ENCODE data around the gene UBR1. TPM values are rescaled to one million over a fixed set of nuclear protein-coding genes. Genes with fewer than 3 reads are reported as not detected.
A peak's percentile ranks its signal among the peaks of the same experiment; 100 is the strongest.

The UBR1 gene
- total RNA-seq, 2 experiments from 2014 or later = 42.6 to 45.9 TPM

GRCh38 chr15:43094416-43095030, 11.3 kb downstream of the UBR1 start:
- Mint-ChIP-seq H3K36me3 (ENCODE audit: low read depth) (peaks cover 61% of the 10 kb centered on the region), H3K4me3 (no peak overlapping the region), H3K27me3 (no peaks in the 10 kb centered on the region), H3K4me1 (ENCODE audit: low read depth) (peaks cover 70% of the 10 kb centered on the region), H3K27ac (no peak overlapping the region), H3K9me3 (no peaks in the 10 kb centered on the region)
- intact Hi-C loops (cut with DNase I, micrococcal nuclease) = no loop called here
- Histone ChIP-seq H3K9me3 (ENCODE audit: control insufficient read depth in 1 of 2, insufficient read depth in 1 of 2, low read length in 2 of 2) (no peaks in the 10 kb centered on the region), H3K36me3 (ENCODE audit: insufficient read depth, low read length) (peaks cover 13% of the 10 kb centered on the region), H3K27ac (ENCODE audit: low read depth in 1 of 2, low read length in 2 of 2) (no peak overlapping the region), H3K4me1 (ENCODE audit: insufficient read depth, low read length) (peaks cover 6% of the 10 kb centered on the region), H3K27me3 (ENCODE audit: control insufficient read depth in 1 of 2, insufficient read depth in 2 of 2, low read length in 2 of 2) (no peaks in the 10 kb centered on the region), H3K4me3 (ENCODE audit: low read length) (no peak overlapping the region)
- ATAC-seq (ENCODE audit: poor library complexity) (no peak), DNase-seq (no peak)
- POLR2A ChIA-PET = no interaction called here
- TF ChIP-seq, protein P1, sequence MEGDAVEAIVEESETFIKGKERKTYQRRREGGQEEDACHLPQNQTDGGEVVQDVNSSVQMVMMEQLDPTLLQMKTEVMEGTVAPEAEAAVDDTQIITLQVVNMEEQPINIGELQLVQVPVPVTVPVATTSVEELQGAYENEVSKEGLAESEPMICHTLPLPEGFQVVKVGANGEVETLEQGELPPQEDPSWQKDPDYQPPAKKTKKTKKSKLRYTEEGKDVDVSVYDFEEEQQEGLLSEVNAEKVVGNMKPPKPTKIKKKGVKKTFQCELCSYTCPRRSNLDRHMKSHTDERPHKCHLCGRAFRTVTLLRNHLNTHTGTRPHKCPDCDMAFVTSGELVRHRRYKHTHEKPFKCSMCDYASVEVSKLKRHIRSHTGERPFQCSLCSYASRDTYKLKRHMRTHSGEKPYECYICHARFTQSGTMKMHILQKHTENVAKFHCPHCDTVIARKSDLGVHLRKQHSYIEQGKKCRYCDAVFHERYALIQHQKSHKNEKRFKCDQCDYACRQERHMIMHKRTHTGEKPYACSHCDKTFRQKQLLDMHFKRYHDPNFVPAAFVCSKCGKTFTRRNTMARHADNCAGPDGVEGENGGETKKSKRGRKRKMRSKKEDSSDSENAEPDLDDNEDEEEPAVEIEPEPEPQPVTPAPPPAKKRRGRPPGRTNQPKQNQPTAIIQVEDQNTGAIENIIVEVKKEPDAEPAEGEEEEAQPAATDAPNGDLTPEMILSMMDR (IDR thresholded peaks at IDR 0.05) = no peak
- CTCF ChIA-PET = no interaction called here

DNA sequence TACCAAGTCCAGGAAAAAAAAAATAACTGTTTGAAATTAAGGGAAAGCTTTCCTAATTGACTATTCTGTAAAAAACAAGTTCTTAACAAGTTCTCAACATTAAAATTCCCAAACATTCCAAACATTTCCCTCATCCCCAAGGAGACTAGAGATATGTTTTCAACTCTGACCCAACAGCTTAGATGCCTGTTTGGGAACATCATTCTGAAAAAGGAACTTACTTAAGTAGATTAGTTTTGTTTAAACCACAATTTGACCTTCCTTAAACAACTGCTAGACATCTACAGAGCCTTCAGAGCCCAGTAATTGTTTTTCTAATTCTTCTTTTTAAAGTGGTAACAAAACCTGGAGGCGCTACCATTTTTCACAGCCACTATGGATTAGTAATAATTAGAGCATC, 12.8 kb downstream of the UBR1 start:
- DNase-seq (no peak), ATAC-seq (ENCODE audit: poor library complexity) (no peak)
- Histone ChIP-seq H3K4me1 (ENCODE audit: insufficient read depth, low read length) (peaks cover 3% of the 10 kb centered on the region), H3K36me3 (ENCODE audit: insufficient read depth, low read length) (peaks cover 9% of the 10 kb centered on the region), H3K4me3 (ENCODE audit: low read length) (no peak overlapping the region), H3K27me3 (ENCODE audit: control insufficient read depth in 1 of 2, insufficient read depth in 2 of 2, low read length in 2 of 2) (no peaks in the 10 kb centered on the region), H3K27ac (ENCODE audit: low read depth in 1 of 2, low read length in 2 of 2) (no peak overlapping the region), H3K9me3 (ENCODE audit: control insufficient read depth in 1 of 2, insufficient read depth in 1 of 2, low read length in 2 of 2) (no peaks in the 10 kb centered on the region)
- Mint-ChIP-seq H3K4me1 (ENCODE audit: low read depth) (peaks cover 61% of the 10 kb centered on the region), H3K9me3 (no peaks in the 10 kb centered on the region), H3K4me3 (no peak overlapping the region), H3K36me3 (ENCODE audit: low read depth) (peaks cover 58% of the 10 kb centered on the region), H3K27ac (no peak overlapping the region), H3K27me3 (no peaks in the 10 kb centered on the region)
- ChIA-PET CTCF (no interaction called here), POLR2A (no interaction called here)
- TF ChIP-seq, protein P1 (IDR thresholded peaks at IDR 0.05) = no peak
- intact Hi-C loops (cut with DNase I, micrococcal nuclease) = no loop called here

DNA sequence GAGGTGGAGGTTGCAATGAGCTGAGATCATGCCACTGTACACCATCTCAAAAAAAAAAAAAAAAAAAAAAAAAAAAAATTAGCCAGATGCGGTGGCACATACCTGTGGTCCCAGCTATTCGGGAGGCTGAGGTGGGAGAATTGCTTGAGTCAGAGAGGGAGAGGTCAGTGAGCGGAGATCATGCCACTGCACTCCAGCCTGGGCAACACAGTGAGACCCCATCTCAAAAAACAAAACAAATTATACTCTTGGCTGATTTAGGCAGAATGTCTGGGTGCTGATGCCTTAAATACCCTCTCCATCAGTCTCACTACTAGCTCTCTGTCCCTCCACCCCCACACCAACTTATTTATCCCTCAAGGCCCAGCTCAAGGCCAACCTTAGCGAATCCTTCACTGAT, 14.0 kb downstream of the UBR1 start:
- CTCF ChIA-PET = no interaction called here
- peak overlapping the region; percentile 18 for H3K4me3 Mint-ChIP-seq

More for the DNA sequence above, 14.0 kb downstream of the UBR1 start:
- no peaks in the 10 kb centered on the region for H3K27me3 ChIP-seq (ENCODE audit: control insufficient read depth in 1 of 2, insufficient read depth in 2 of 2, low read length in 2 of 2)
- Mint-ChIP-seq H3K4me1 (ENCODE audit: low read depth) (peaks cover 56% of the 10 kb centered on the region), H3K27ac (no peak overlapping the region), H3K27me3 (no peaks in the 10 kb centered on the region), H3K36me3 (ENCODE audit: low read depth) (peaks cover 57% of the 10 kb centered on the region), H3K9me3 (no peaks in the 10 kb centered on the region)
- peaks cover 5% of the 10 kb centered on the region for H3K36me3 ChIP-seq (ENCODE audit: insufficient read depth, low read length)
- ATAC-seq (ENCODE audit: poor library complexity) (no peak), DNase-seq (no peak)
- intact Hi-C loops (cut with DNase I, micrococcal nuclease) = no loop called here
- TF ChIP-seq, protein P1 (IDR thresholded peaks at IDR 0.05) = no peak
- no peak overlapping the region for H3K4me3 ChIP-seq (ENCODE audit: low read length)
- H3K9me3 ChIP-seq (ENCODE audit: control insufficient read depth in 1 of 2, insufficient read depth in 1 of 2, low read length in 2 of 2) = no peaks in the 10 kb centered on the region
- H3K4me1 ChIP-seq (ENCODE audit: insufficient read depth, low read length) = peaks cover 3% of the 10 kb centered on the region
- H3K27ac ChIP-seq (ENCODE audit: low read depth in 1 of 2, low read length in 2 of 2) = no peak overlapping the region
- POLR2A ChIA-PET = interaction anchor here (0.7 kb wide), 1 partner anchor 15 kb away, joined by 3 read pairs; no protein-coding TSS in a partner anchor
